Adrenal gland (tissue), 12 donors: Measurements from ENCODE around the gene TTLL11. TPM values are rescaled to one million over a fixed set of nuclear protein-coding genes. Genes with fewer than 3 reads are reported as not detected.
A peak's percentile ranks its signal among the peaks of the same experiment; 100 is the strongest.

ENCODE experiments used
- DNase-seq, 7 donors: peaks; one replicate each; pipeline ENCODE4 v3.0.0-alpha.2; 2019 to 2020
- H3K27ac ChIP-seq, 5 donors: fragments of 200-600 bp; sonication (generic) in 4 of 5; 1 replicate in 3 of 5; 2 replicates in 2 of 5; pipeline versions ENCODE4 v1.5.1 to v1.8.0; 2016 to 2020; ENCODE audit warnings: mild to moderate bottlenecking in 1 of 5
- H3K27me3 ChIP-seq: fragments of 200-600 bp; 2 replicates; pipeline ENCODE4 v1.8.0; 2021
- H3K36me3 ChIP-seq, 2 donors: fragments of 200-600 bp; replicated peaks in 1 of 2; 1 replicate in 1 of 2; 2 replicates in 1 of 2; pipeline versions ENCODE4 v1.5.1 to v1.8.0; 2018 to 2022
- H3K4me1 ChIP-seq, 2 donors: fragments of 200-600 bp; replicated peaks in 1 of 2; 1 replicate in 1 of 2; 2 replicates in 1 of 2; pipeline versions ENCODE4 v1.5.1 to v1.8.0; 2018 to 2021
- H3K4me3 ChIP-seq, 4 donors: fragments of 200-600 bp; sonication (generic) in 3 of 4; one replicate each; pipeline ENCODE4 v1.5.1; 2016 to 2018
- H3K9me3 ChIP-seq, 3 donors: fragments of 200-600 bp; sonication (generic) in 1 of 3; replicated peaks in 1 of 3; 1 replicate in 2 of 3; 2 replicates in 1 of 3; pipeline versions ENCODE4 v1.5.1 to v1.8.0; 2016 to 2021
- CTCF ChIP-seq, 6 experiments: fragments of 450-650 bp in 4 of 6; fragments of 200-600 bp in 2 of 6; sonication (generic) in 1 of 6; IDR thresholded peaks; 1 replicate in 5 of 6; 2 replicates in 1 of 6; pipeline versions ENCODE4 v1.5.1 to v1.8.0; 2016 to 2021; ENCODE audit warnings: antibody characterized with exemption in 6 of 6, mild to moderate bottlenecking in 2 of 6, moderate library complexity in 1 of 6
- POLR2A ChIP-seq, 2 donors: fragments of 450-650 bp; IDR thresholded peaks; one replicate each; pipeline ENCODE4 v1.6.1; 2017; ENCODE audit warnings: antibody characterized with exemption in 2 of 2, mild to moderate bottlenecking in 2 of 2, moderate library complexity in 1 of 2
- WGBS, 4 donors: extraction: QIAGEN DNeasy Blood & Tissue Kit in 2 of 4; methylation state at CpG; one replicate each; pipeline versions ENCODE4 v1.1.5 to v1.1.7; 2013 to 2017; 5-methylcytosine and 5-hydroxymethylcytosine counted together
- intact Hi-C, 2 donors: fragments of 100-400 bp; cut with DNase I; formaldehyde crosslinking; loops; one replicate each; pipeline versions ENCODE4 v1.14.1 to v1.15.0; 2022 to 2023
- polyA plus RNA-seq, 3 donors: library from polyadenylated mRNA; stranded (reverse); fragments of 200-250 nt in 2 of 3; fragments of 350-450 nt in 1 of 3; fragmentation: Illumina TruSeq in 1 of 3; extraction: RNeasy Lipid Tissue Mini Kit (QIAGEN cat#74804) in 1 of 3; gene quantifications; one replicate each; pipeline ENCODE4 v1.2.3, GENCODE V29; 2013 to 2014
- total RNA-seq, 9 donors: library from RNA; depleted of rRNA in 4 of 9; stranded (reverse); fragments of >200 nt in 4 of 9; fragments of 120-200 nt in 1 of 9; fragmentation: NEBNext Ultra II Directional in 1 of 9; extraction: Animal tissue kit (Norgen Biotek cat#: 25700) in 1 of 9; gene quantifications; one replicate each; pipeline versions ENCODE4 v1.1.0 to v1.2.4, GENCODE V29; 2013 to 2023
- donor health status: healthy with polysubstance abuse.
- donor health status: Bipolar disorder and iron deficiency.
- donor health status: DM: yes; HTN: yes; CAD: no.
- donor health status: DM: no; HTN: no; CAD: no.
- donor health status: DM: no; HTN: no; CAD: no.
- donor health status: DM: yes; HTN: yes; CAD: no.

TTLL11 gene
- total and polyA plus RNA-seq, 12 donors, result 4.8 to 30.9 (median 13.7) TPM

- intact Hi-C loops, result no loop called here
- no peak for DNase-seq
- 92 to 98% (median 96%) methylated on average over 1 of the region's 1 CpG for WGBS, 4 donors
These were observed 10.9 kb upstream of the TTLL11 start for GRCh38 chr9:122103985-122104384.

GRCh38 chr9:122102156-122102555, 9.0 kb upstream of the TTLL11 start:
- intact Hi-C loops, result no loop called here
- TF ChIP-seq POLR2A (IDR thresholded peaks at IDR 0.05), result no peak
- no peak for TF ChIP-seq CTCF (IDR thresholded peaks at IDR 0.05)
- H3K36me3 ChIP-seq, result no peaks in the 10 kb centered on the region
- no peak overlapping the region for H3K27ac ChIP-seq
- peaks cover 13 to 26% of the 10 kb centered on the region in 2 donors for H3K4me1 ChIP-seq
- H3K27me3 ChIP-seq, result no peaks in the 10 kb centered on the region
- H3K4me3 ChIP-seq, result no peak overlapping the region
- H3K9me3 ChIP-seq, result no peaks in the 10 kb centered on the region
- DNase-seq, result peak in 1 of 7 donors; percentile 10
- 93 to 98% (median 95%) methylated on average over 2 of the region's 2 CpGs for WGBS, 4 donors

More at GRCh38 chr9:122103985-122104384, 10.9 kb upstream of the TTLL11 start:
- Histone ChIP-seq H3K4me1 (peaks cover 0 to 16% of the 10 kb centered on the region in 2 donors), H3K27ac (no peak overlapping the region), H3K9me3 (no peaks in the 10 kb centered on the region), H3K36me3 (no peaks in the 10 kb centered on the region), H3K4me3 (no peak overlapping the region), H3K27me3 (no peaks in the 10 kb centered on the region)
- no peak for TF ChIP-seq CTCF (IDR thresholded peaks at IDR 0.05)
- no peak for TF ChIP-seq POLR2A (IDR thresholded peaks at IDR 0.05)

- TF ChIP-seq CTCF (IDR thresholded peaks at IDR 0.05) (no peak), POLR2A (IDR thresholded peaks at IDR 0.05) (no peak)
- 92 to 96% (median 93%) methylated on average over 6 to 7 of the region's 7 CpGs for WGBS, 4 donors
- Histone ChIP-seq H3K4me1 (peaks cover 16 to 18% of the 10 kb centered on the region in 2 donors), H3K4me3 (no peak overlapping the region), H3K9me3 (no peaks in the 10 kb centered on the region), H3K36me3 (no peaks in the 10 kb centered on the region), H3K27ac (no peak overlapping the region), H3K27me3 (no peaks in the 10 kb centered on the region)
- DNase-seq, result peak in 2 of 7 donors; percentile 10 to 19
- intact Hi-C loops, result no loop called here
These were observed 7.6 kb upstream of the TTLL11 start for GRCh38 chr9:122100756-122101155.

- intact Hi-C loops, result loop anchor here in 1 of 2 donors (2.0 kb wide), 1 partner anchor 23 kb away; no protein-coding TSS in a partner anchor
- peak; percentile 83 to 95 (median 93) for DNase-seq
- H3K27me3 ChIP-seq, result no peaks in the 10 kb centered on the region
- no peak overlapping the region for H3K4me3 ChIP-seq
- H3K9me3 ChIP-seq, result no peaks in the 10 kb centered on the region
- peak overlapping the region in 2 of 5 donors; percentile 81 to 83 for H3K27ac ChIP-seq
- TF ChIP-seq POLR2A (IDR thresholded peaks at IDR 0.05), result no peak
- peak; percentile 86 to 90 (median 88) for TF ChIP-seq CTCF (IDR thresholded peaks at IDR 0.05)
- peaks cover 22% of the 10 kb centered on the region in 2 donors for H3K4me1 ChIP-seq
- 43 to 47% (median 44%) methylated on average over 16 of the region's 16 CpGs for WGBS, 4 donors
- H3K36me3 ChIP-seq, result no peaks in the 10 kb centered on the region
These were observed 6.3 kb upstream of the TTLL11 start for GRCh38 chr9:122099271-122099869.
